Caco-2 (cell line): Measurements from ENCODE around the gene SNX27. TPM values are rescaled to one million over a fixed set of nuclear protein-coding genes. Genes with fewer than 3 reads are reported as not detected.

Source experiments
- BruUV-seq: library from RNA; stranded (reverse); fragments of 400-500 nt; replicated peaks from 2 replicates; lab custom pipeline; 2021; lab: Mats Ljungman, UMichigan
- CTCF ChIA-PET: fragments of 300-600 bp; sonication (Branson Sonifier 250); formaldehyde crosslinking; loops from one replicate; lab custom pipeline; 2022; ENCODE audit warnings: antibody characterized with exemption; lab: Charles Lee
- POLR2A ChIA-PET: fragments of 300-600 bp; sonication (Branson Sonifier 250); formaldehyde crosslinking; loops from one replicate; lab custom pipeline; 2022; ENCODE audit warnings: antibody characterized with exemption; lab: Charles Lee
- DNase-seq, 2 experiments: peaks; one replicate each; pipeline versions ENCODE4 v3.0.0 to v3.0.0-alpha.2; 2020 to 2022
- H3K27me3 ChIP-seq: replicated peaks from 2 replicates; pipeline ENCODE4 v1.6.0; 2011; ENCODE audit warnings: low read length; ENCODE audit not compliant: control insufficient read depth, insufficient read depth
- H3K36me3 ChIP-seq: 2 replicates; pipeline ENCODE4 v1.5.1; 2011; ENCODE audit warnings: low read length; ENCODE audit not compliant: control insufficient read depth, insufficient read depth
- H3K4me1 ChIP-seq: fragments of 250-450 bp; sonication (Bioruptor Pico); 2 replicates; pipeline ENCODE4 v1.5.1; 2020; ENCODE audit warnings: mild to moderate bottlenecking
- H3K4me3 ChIP-seq: 2 replicates; pipeline ENCODE4 v1.5.1; 2011; ENCODE audit warnings: low read depth, mild to moderate bottlenecking, control low read depth, low read length
- H3K9me3 ChIP-seq: fragments of 250-450 bp; sonication (Bioruptor Pico); 2 replicates; pipeline ENCODE4 v1.5.1; 2020; ENCODE audit warnings: mild to moderate bottlenecking, moderate library complexity
- H3K27ac Mint-ChIP-seq: one replicate; pipeline ENCODE4 v1.8.0; 2022; ENCODE audit warnings: mixed read lengths; ENCODE audit not compliant: unreplicated experiment
- H3K27me3 Mint-ChIP-seq: one replicate; pipeline ENCODE4 v1.8.0; 2022; ENCODE audit warnings: mixed read lengths; ENCODE audit not compliant: insufficient read depth, unreplicated experiment
- H3K36me3 Mint-ChIP-seq: one replicate; pipeline ENCODE4 v1.8.0; 2022; ENCODE audit warnings: mild to moderate bottlenecking, mixed read lengths; ENCODE audit not compliant: insufficient read depth, unreplicated experiment
- H3K4me1 Mint-ChIP-seq: one replicate; pipeline ENCODE4 v1.8.0; 2022; ENCODE audit warnings: low read depth, mixed read lengths; ENCODE audit not compliant: unreplicated experiment
- H3K4me3 Mint-ChIP-seq: one replicate; pipeline ENCODE4 v1.8.0; 2022; ENCODE audit warnings: mild to moderate bottlenecking, moderate library complexity, mixed read lengths; ENCODE audit not compliant: unreplicated experiment
- H3K9me3 Mint-ChIP-seq: one replicate; pipeline ENCODE4 v1.8.0; 2022; ENCODE audit warnings: mixed read lengths; ENCODE audit not compliant: unreplicated experiment
- CTCF ChIP-seq, 2 experiments: fragments of 200-600 bp in 1 of 2; IDR thresholded peaks; 1 replicate in 1 of 2; 2 replicates in 1 of 2; pipeline versions ENCODE4 v1.5.1 to v1.8.0; 2011 to 2022; ENCODE audit warnings: antibody characterized with exemption in 1 of 2, control low read depth in 1 of 2, inconsistent platforms in 1 of 2, low read depth in 1 of 2, low read length in 1 of 2, mild to moderate bottlenecking in 1 of 2, moderate library complexity in 1 of 2; ENCODE audit not compliant: insufficient read depth in 1 of 2, severe bottlenecking in 1 of 2, unreplicated experiment in 1 of 2
- intact Hi-C: fragments of 100-400 bp; cut with micrococcal nuclease; formaldehyde crosslinking; loops from one replicate; pipeline ENCODE4 v1.10.0; 2022; ENCODE audit not compliant: unreplicated experiment
- total RNA-seq: library from RNA; stranded (reverse); gene quantifications from 2 replicates; pipeline ENCODE4 v1.2.3, GENCODE V29; 2022

Gene SNX27
- total RNA-seq, 1 experiment from 2014 or later: 47.2 TPM

- no peaks in the 10 kb centered on the region for H3K27me3 Mint-ChIP-seq
Measured at GRCh38 chr1:151583796-151584195, 28.1 kb upstream of the SNX27 start.

GRCh38 chr1:151584278-151584677, 27.6 kb upstream of the SNX27 start:
- peaks cover 1% of the 10 kb centered on the region for H3K36me3 ChIP-seq
- BruUV-seq: no TSS peak
- no peak for DNase-seq
- CTCF ChIA-PET: no interaction called here
- Mint-ChIP-seq H3K27me3 (no peaks in the 10 kb centered on the region), H3K9me3 (no peaks in the 10 kb centered on the region), H3K4me3 (no peak overlapping the region), H3K27ac (peak overlapping the region; percentile 33), H3K4me1 (peaks cover 40% of the 10 kb centered on the region), H3K36me3 (peaks cover 67% of the 10 kb centered on the region)
- POLR2A ChIA-PET: no interaction called here
- peaks cover 21% of the 10 kb centered on the region for H3K4me1 ChIP-seq
- H3K27me3 ChIP-seq: no peaks in the 10 kb centered on the region
- no peak overlapping the region for H3K4me3 ChIP-seq
- no peak for TF ChIP-seq CTCF (IDR thresholded peaks at IDR 0.05; ENCODE audit: insufficient read depth in 1 of 2, low read depth in 1 of 2, low read length in 1 of 2, severe bottlenecking in 1 of 2, unreplicated experiment in 1 of 2)
- intact Hi-C loops: no loop called here
- H3K9me3 ChIP-seq: no peaks in the 10 kb centered on the region

More at GRCh38 chr1:151583796-151584195, 28.1 kb upstream of the SNX27 start:
- Mint-ChIP-seq H3K36me3 (peaks cover 71% of the 10 kb centered on the region), H3K4me3 (no peak overlapping the region), H3K27ac (no peak overlapping the region), H3K9me3 (no peaks in the 10 kb centered on the region), H3K4me1 (peaks cover 41% of the 10 kb centered on the region)
- ChIA-PET POLR2A (no interaction called here), CTCF (no interaction called here)
- no peak overlapping the region for H3K4me3 ChIP-seq
- H3K4me1 ChIP-seq: peaks cover 21% of the 10 kb centered on the region
- TF ChIP-seq CTCF (IDR thresholded peaks at IDR 0.05; ENCODE audit: insufficient read depth in 1 of 2, low read depth in 1 of 2, low read length in 1 of 2, severe bottlenecking in 1 of 2, unreplicated experiment in 1 of 2): no peak
- intact Hi-C loops: no loop called here
- no peaks in the 10 kb centered on the region for H3K9me3 ChIP-seq
- DNase-seq: no peak
- BruUV-seq: no TSS peak
- H3K27me3 ChIP-seq: no peaks in the 10 kb centered on the region
- H3K36me3 ChIP-seq: peaks cover 1% of the 10 kb centered on the region

- ChIA-PET POLR2A (no interaction called here), CTCF (no interaction called here)
- H3K4me1 ChIP-seq: peaks cover 21% of the 10 kb centered on the region
- Mint-ChIP-seq H3K27me3 (no peaks in the 10 kb centered on the region), H3K4me1 (peaks cover 40% of the 10 kb centered on the region), H3K4me3 (no peak overlapping the region), H3K9me3 (peaks cover 3% of the 10 kb centered on the region), H3K27ac (peak overlapping the region; percentile 33), H3K36me3 (peaks cover 62% of the 10 kb centered on the region)
- BruUV-seq: no TSS peak
- H3K4me3 ChIP-seq: no peak overlapping the region
- peaks cover 1% of the 10 kb centered on the region for H3K36me3 ChIP-seq
- no peak for TF ChIP-seq CTCF (IDR thresholded peaks at IDR 0.05; ENCODE audit: insufficient read depth in 1 of 2, low read depth in 1 of 2, low read length in 1 of 2, severe bottlenecking in 1 of 2, unreplicated experiment in 1 of 2)
- intact Hi-C loops: no loop called here
- H3K27me3 ChIP-seq: no peaks in the 10 kb centered on the region
- no peak for DNase-seq
- no peaks in the 10 kb centered on the region for H3K9me3 ChIP-seq
Measured at GRCh38 chr1:151584780-151585179, 27.1 kb upstream of the SNX27 start.
